PC-3 (cell line): ENCODE data around the gene ANKS1B. TPM values are rescaled to one million over a fixed set of nuclear protein-coding genes. Genes with fewer than 3 reads are reported as not detected.

Experiments used
- ATAC-seq: fragments of 200-7000 bp; cut with Tn5 transposase; 2 replicates; pipeline ENCODE4 v1.9.1; 2020; ENCODE audit warnings: mild to moderate bottlenecking, moderate library complexity
- BruUV-seq: library from RNA; stranded (reverse); fragments of 400-500 nt; replicated peaks from 2 replicates; lab custom pipeline; 2021; lab: Mats Ljungman, UMichigan
- CTCF ChIA-PET: fragments of 300-600 bp; sonication (Branson Sonifier 250); formaldehyde crosslinking; loops from one replicate; lab custom pipeline; 2022; ENCODE audit warnings: antibody characterized with exemption; lab: Charles Lee
- POLR2A ChIA-PET: fragments of 300-600 bp; sonication (Branson Sonifier 250); formaldehyde crosslinking; loops from one replicate; lab custom pipeline; 2022; ENCODE audit warnings: antibody characterized with exemption; ENCODE audit not compliant: unreplicated experiment; lab: Charles Lee
- DNase-seq: peaks from one replicate; pipeline ENCODE4 v3.0.0-alpha.2; 2015
- H2AFZ ChIP-seq: fragments of 300-600 bp; sonication (generic); 2 replicates; pipeline ENCODE4 v1.6.0; 2016; ENCODE audit warnings: antibody characterized with exemption, low read length
- H3F3A ChIP-seq: fragments of 300-600 bp; sonication (generic); one replicate; pipeline ENCODE4 v1.6.0; 2017; ENCODE audit warnings: antibody characterized with exemption, low read length, control low read depth, mild to moderate bottlenecking; ENCODE audit not compliant: unreplicated experiment
- H3K27ac ChIP-seq: fragments of 300-600 bp; sonication (generic); 2 replicates; pipeline ENCODE4 v1.5.1; 2016; ENCODE audit warnings: mild to moderate bottlenecking, low read length
- H3K27me3 ChIP-seq: fragments of 300-600 bp; sonication (generic); 2 replicates; pipeline ENCODE4 v1.6.1; 2016; ENCODE audit warnings: low read length, mixed read lengths
- H3K36me3 ChIP-seq: fragments of 300-600 bp; sonication (generic); 2 replicates; pipeline ENCODE4 v1.6.1; 2016; ENCODE audit warnings: low read depth, mixed run types, low read length, mixed read lengths
- H3K4me1 ChIP-seq: fragments of 300-600 bp; sonication (generic); 2 replicates; pipeline ENCODE4 v1.5.1; 2016; ENCODE audit warnings: low read length; ENCODE audit not compliant: insufficient read depth
- H3K4me2 ChIP-seq: fragments of 300-600 bp; sonication (generic); 2 replicates; pipeline ENCODE4 v1.6.0; 2016; ENCODE audit warnings: low read length
- H3K4me3 ChIP-seq: fragments of 300-600 bp; sonication (generic); 2 replicates; pipeline ENCODE4 v1.5.1; 2016; ENCODE audit warnings: mild to moderate bottlenecking, low read length, mixed read lengths
- H3K79me2 ChIP-seq: fragments of 300-600 bp; sonication (generic); 2 replicates; pipeline ENCODE4 v1.6.1; 2017; ENCODE audit warnings: low read length, mixed read lengths
- H3K9ac ChIP-seq: fragments of 300-600 bp; sonication (generic); 2 replicates; pipeline ENCODE4 v1.6.0; 2016; ENCODE audit warnings: mild to moderate bottlenecking, low read length
- H3K9me2 ChIP-seq: fragments of 300-600 bp; sonication (generic); replicated peaks from 2 replicates; pipeline ENCODE4 v1.6.1; 2016; ENCODE audit warnings: mixed run types, low read length, mixed read lengths
- H3K9me3 ChIP-seq: fragments of 300-600 bp; sonication (generic); 2 replicates; pipeline ENCODE4 v1.6.1; 2016; ENCODE audit warnings: low read length, mixed read lengths
- H4K20me1 ChIP-seq: fragments of 300-600 bp; sonication (generic); 2 replicates; pipeline ENCODE4 v1.6.1; 2016; ENCODE audit warnings: low read length, mixed read lengths
- CTCF ChIP-seq: fragments of 300-600 bp; sonication (generic); conservative IDR thresholded peaks from 2 replicates; pipeline ENCODE4 v1.5.1; 2017; ENCODE audit warnings: antibody characterized with exemption, low read depth, mild to moderate bottlenecking, low read length
- EZH2 ChIP-seq: fragments of 300-600 bp; sonication (generic); IDR thresholded peaks from one replicate; pipeline ENCODE4 v1.6.1; 2017; ENCODE audit warnings: antibody characterized with exemption, mild to moderate bottlenecking, low read length; ENCODE audit not compliant: unreplicated experiment
- EZH2phosphoT487 ChIP-seq: fragments of 300-600 bp; sonication (generic); IDR thresholded peaks from 2 replicates; pipeline ENCODE4 v1.6.1; 2018; ENCODE audit warnings: mild to moderate bottlenecking, antibody characterized with exemption, low read length, borderline replicate concordance
- intact Hi-C: fragments of 100-400 bp; cut with micrococcal nuclease; formaldehyde crosslinking; loops from 2 replicates; pipeline ENCODE4 v1.9.0; 2023
- total RNA-seq: library from RNA; depleted of rRNA; stranded (reverse); fragments of >200 nt; gene quantifications from 2 replicates; pipeline ENCODE4 v1.2.3, GENCODE V29; 2014

The ANKS1B gene
- total RNA-seq, 1 experiment from 2014 or later = 0.07 TPM

- no peak overlapping the region for H3K4me3 ChIP-seq
- intact Hi-C loops = no loop called here
- H2AFZ ChIP-seq = no peak overlapping the region
- DNase-seq = no peak
- H3K4me1 ChIP-seq = no peaks in the 10 kb centered on the region
- no peaks in the 10 kb centered on the region for H3K79me2 ChIP-seq
- H3K9me3 ChIP-seq = no peaks in the 10 kb centered on the region
- ChIA-PET CTCF (no interaction called here), POLR2A (no interaction called here)
- 0 out of 2 replicates have a peak, but pooled peaks cover 7% of the 10 kb centered on the region for H3K27me3 ChIP-seq
- H3K36me3 ChIP-seq = no peaks in the 10 kb centered on the region
- no peak overlapping the region for H3K9ac ChIP-seq
- no peak overlapping the region for H3K4me2 ChIP-seq
- TF ChIP-seq EZH2phosphoT487 (no peak), CTCF (no peak), EZH2 (no peak)
- H3F3A ChIP-seq = no peaks in the 10 kb centered on the region
- H3K27ac ChIP-seq = no peak overlapping the region
- no peak for ATAC-seq
- H4K20me1 ChIP-seq = no peaks in the 10 kb centered on the region
- BruUV-seq = no TSS peak
- H3K9me2 ChIP-seq = no peaks in the 10 kb centered on the region
Measured at GRCh38 chr12:99079811-99080210, 904.9 kb downstream of the ANKS1B start.

- no peak overlapping the region for H2AFZ ChIP-seq
- H3F3A ChIP-seq = no peaks in the 10 kb centered on the region
- H3K27me3 ChIP-seq = peaks cover under 1% of the 10 kb centered on the region; the same call in 1 of the 2 replicates
- H3K4me1 ChIP-seq = no peaks in the 10 kb centered on the region
- CTCF ChIA-PET = no interaction called here
- no peak for TF ChIP-seq CTCF
- TF ChIP-seq EZH2phosphoT487 = no peak
- no peak for TF ChIP-seq EZH2
- DNase-seq (no peak), ATAC-seq (no peak)
- H3K4me2 ChIP-seq = no peak overlapping the region
- no peak overlapping the region for H3K4me3 ChIP-seq
- no peaks in the 10 kb centered on the region for H4K20me1 ChIP-seq
- no peaks in the 10 kb centered on the region for H3K9me3 ChIP-seq
- no peak overlapping the region for H3K27ac ChIP-seq
- H3K9ac ChIP-seq = no peak overlapping the region
- intact Hi-C loops = no loop called here
- H3K79me2 ChIP-seq = no peaks in the 10 kb centered on the region
- POLR2A ChIA-PET = no interaction called here
- H3K9me2 ChIP-seq = no peaks in the 10 kb centered on the region
- no peaks in the 10 kb centered on the region for H3K36me3 ChIP-seq
- BruUV-seq = no TSS peak
Measured at GRCh38 chr12:99068993-99069747, 915.6 kb downstream of the ANKS1B start.

GRCh38 chr12:99067171-99067785 lies 917.5 kb downstream of the ANKS1B start:
- Histone ChIP-seq H4K20me1 (no peaks in the 10 kb centered on the region), H3F3A (no peaks in the 10 kb centered on the region), H3K27ac (no peak overlapping the region), H3K27me3 (peaks cover 16% of the 10 kb centered on the region; the same call in 1 of the 2 replicates), H3K9me3 (no peaks in the 10 kb centered on the region), H3K4me3 (no peak overlapping the region), H2AFZ (no peak overlapping the region), H3K4me2 (no peak overlapping the region), H3K79me2 (no peaks in the 10 kb centered on the region), H3K9me2 (no peaks in the 10 kb centered on the region), H3K9ac (no peak overlapping the region), H3K4me1 (no peaks in the 10 kb centered on the region), H3K36me3 (no peaks in the 10 kb centered on the region)
- CTCF ChIA-PET = no interaction called here
- intact Hi-C loops = no loop called here
- POLR2A ChIA-PET = no interaction called here
- BruUV-seq = no TSS peak
- TF ChIP-seq EZH2phosphoT487 (no peak), EZH2 (no peak), CTCF (no peak)
- no peak for ATAC-seq
- DNase-seq = no peak
